Stimulated activated CD4-positive, alpha-beta T cell treated with anti-CD3 and anti-CD28 coated beads, Interleukin-4, amount 100 ng/mL, for 24 hours (primary cell): ENCODE measurements around the gene IL19.
"Not testable (repeated sequence)": the region's sequence is repeated elsewhere in the genome, so short reads cannot be mapped to it uniquely, and the experiment has no call there.

ENCODE experiments used
- DNase-seq: peaks from one replicate; pipeline ENCODE4 v3.0.0-alpha.2; 2020

IL19 gene

GRCh38 chr1:206834711-206835110 lies 64.1 kb downstream of the IL19 start:
- no peak for DNase-seq

GRCh38 chr1:206835186-206835585 lies 64.6 kb downstream of the IL19 start:
- DNase-seq = no peak

- DNase-seq = no peak
Observed at GRCh38 chr1:206836111-206836510, 65.5 kb downstream of the IL19 start.

GRCh38 chr1:206839006-206839560 lies 68.5 kb downstream of the IL19 start:
- no peak for DNase-seq

GRCh38 chr1:206839857-206840256 lies 69.3 kb downstream of the IL19 start:
- no peak for DNase-seq

GRCh38 chr1:206841609-206842323 lies 71.2 kb downstream of the IL19 start:
- no peak for DNase-seq

GRCh38 chr1:206842854-206843253 lies 72.3 kb downstream of the IL19 start:
- DNase-seq = no peak

- no peak for DNase-seq
Observed at GRCh38 chr1:206843626-206844025, 73.1 kb downstream of the IL19 start.

GRCh38 chr1:206846487-206846886 lies 75.9 kb downstream of the IL19 start:
- no peak for DNase-seq

- DNase-seq = no peak
Observed at GRCh38 chr1:206847337-206847834, 76.8 kb downstream of the IL19 start.

GRCh38 chr1:206847946-206848345 lies 77.4 kb downstream of the IL19 start:
- no peak for DNase-seq

GRCh38 chr1:206850401-206850800 lies 79.8 kb downstream of the IL19 start:
- DNase-seq = no peak

GRCh38 chr1:206851341-206852010 lies 80.9 kb downstream of the IL19 start:
- DNase-seq = no peak

- not testable (repeated sequence) for DNase-seq
Observed at GRCh38 chr1:206852662-206853061, 82.1 kb downstream of the IL19 start.

- DNase-seq = not testable (repeated sequence)
Observed at GRCh38 chr1:206853696-206854095, 83.1 kb downstream of the IL19 start.

- no peak for DNase-seq
Observed at GRCh38 chr1:206854401-206855129, 84.0 kb downstream of the IL19 start.

- no peak for DNase-seq
Observed at GRCh38 chr1:206855859-206856258, 85.3 kb downstream of the IL19 start.

GRCh38 chr1:206856674-206857464 lies 86.3 kb downstream of the IL19 start:
- DNase-seq = no peak

- no peak for DNase-seq
Observed at GRCh38 chr1:206859082-206859521, 88.5 kb downstream of the IL19 start.

GRCh38 chr1:206860165-206860564 lies 89.6 kb downstream of the IL19 start:
- no peak for DNase-seq

GRCh38 chr1:206863266-206863665 lies 92.7 kb downstream of the IL19 start:
- no peak for DNase-seq

GRCh38 chr1:206864939-206865671 lies 94.5 kb downstream of the IL19 start, which contains the start of gene IL20:
TSS of gene IL20 (plus strand) at chr1:206865623. CDS start at chr1:206865853, 230 bp downstream.
- peak; percentile 91 for DNase-seq
